Hepatocyte (in vitro differentiated cells): Measurements from ENCODE around the gene MYOZ2.

Experiments
- CTCF ChIP-seq: fragments of 200-600 bp; sonication (generic); IDR thresholded peaks from 2 replicates; pipeline ENCODE4 v1.5.1; 2016; ENCODE audit warnings: antibody characterized with exemption, mild to moderate bottlenecking; ENCODE audit not compliant: poor library complexity
- EZH2 ChIP-seq: fragments of 200-600 bp; sonication (generic); IDR thresholded peaks from 2 replicates; pipeline ENCODE4 v1.6.1; 2016; ENCODE audit warnings: antibody characterized with exemption, mild to moderate bottlenecking, borderline replicate concordance

GRCh38 chr4:119237201-119237600 is 101.6 kb downstream of the MYOZ2 start:
- TF ChIP-seq EZH2 = no peak
- no peak for TF ChIP-seq CTCF
